Ecto neural progenitor cell (in vitro differentiated cells): Measurements from ENCODE around the gene ONECUT3.
A peak's percentile ranks its signal among the peaks of the same experiment; 100 is the strongest.
"Not testable (repeated sequence)": the region's sequence is repeated elsewhere in the genome, so short reads cannot be mapped to it uniquely, and the experiment has no call there.

Source experiments
- DNase-seq: peaks from one replicate; pipeline ENCODE4 v3.0.0-alpha.2; 2018; ENCODE audit warnings: low spot score

ONECUT3 gene

DNA sequence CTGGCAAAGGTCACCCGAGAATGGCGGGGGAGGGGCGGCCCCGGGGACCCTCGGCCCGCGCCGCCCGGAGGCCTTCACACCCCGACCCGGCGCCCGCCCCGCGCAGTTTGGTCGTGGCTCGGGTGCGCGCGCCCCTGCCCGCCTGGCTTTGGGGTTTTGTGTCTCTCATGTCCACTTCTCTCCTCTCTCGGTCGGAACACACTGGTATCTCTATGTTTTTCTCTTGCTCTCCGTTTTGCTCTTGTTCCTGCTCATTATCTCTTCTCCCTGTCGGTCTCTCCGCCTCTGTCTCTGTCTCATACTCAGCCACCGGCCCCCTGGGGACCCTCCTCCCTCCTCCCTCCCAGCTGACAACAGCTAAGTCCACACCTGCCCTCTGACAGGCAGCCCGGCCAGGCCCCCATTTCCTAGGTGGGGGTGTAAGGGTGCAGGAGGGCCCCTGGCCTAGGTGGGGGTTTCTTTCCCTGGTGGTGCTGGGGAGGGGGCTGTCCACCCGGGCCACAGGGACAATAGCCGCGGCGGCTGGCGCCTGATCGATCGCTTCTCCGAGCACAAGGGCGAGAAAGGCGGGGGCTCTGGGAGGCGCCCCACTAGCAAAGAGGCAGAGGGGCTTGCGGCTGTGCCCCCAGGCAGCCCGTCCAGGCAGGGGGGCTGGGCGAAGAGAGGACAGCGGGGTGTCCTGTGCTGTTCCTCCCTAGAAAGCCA is 2.3 kb downstream of the ONECUT3 start:
- no peak for DNase-seq

DNA sequence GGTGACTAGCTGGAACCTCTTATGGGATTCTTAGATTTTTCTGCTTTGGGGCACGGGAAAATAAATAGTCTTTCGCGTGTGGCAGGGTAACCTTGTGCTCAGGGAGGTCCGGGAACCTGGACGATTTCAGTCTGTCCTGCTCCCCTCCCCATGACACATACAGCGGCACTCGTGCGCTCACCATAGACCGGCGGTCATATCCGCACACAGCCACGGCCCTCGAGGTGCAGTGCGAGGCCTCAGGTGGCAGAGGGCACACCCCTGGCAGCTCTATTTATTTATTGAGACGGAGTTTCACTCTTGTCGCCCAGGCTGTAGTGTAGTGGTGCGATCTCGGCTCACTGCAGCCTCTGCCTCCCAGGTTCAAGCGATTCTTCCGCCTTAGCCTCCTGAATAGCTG is 3.0 kb downstream of the ONECUT3 start:
- DNase-seq = no peak

- DNase-seq = no peak
These were observed 3.6 kb downstream of the ONECUT3 start for GRCh38 chr19:1756705-1757465.

DNA sequence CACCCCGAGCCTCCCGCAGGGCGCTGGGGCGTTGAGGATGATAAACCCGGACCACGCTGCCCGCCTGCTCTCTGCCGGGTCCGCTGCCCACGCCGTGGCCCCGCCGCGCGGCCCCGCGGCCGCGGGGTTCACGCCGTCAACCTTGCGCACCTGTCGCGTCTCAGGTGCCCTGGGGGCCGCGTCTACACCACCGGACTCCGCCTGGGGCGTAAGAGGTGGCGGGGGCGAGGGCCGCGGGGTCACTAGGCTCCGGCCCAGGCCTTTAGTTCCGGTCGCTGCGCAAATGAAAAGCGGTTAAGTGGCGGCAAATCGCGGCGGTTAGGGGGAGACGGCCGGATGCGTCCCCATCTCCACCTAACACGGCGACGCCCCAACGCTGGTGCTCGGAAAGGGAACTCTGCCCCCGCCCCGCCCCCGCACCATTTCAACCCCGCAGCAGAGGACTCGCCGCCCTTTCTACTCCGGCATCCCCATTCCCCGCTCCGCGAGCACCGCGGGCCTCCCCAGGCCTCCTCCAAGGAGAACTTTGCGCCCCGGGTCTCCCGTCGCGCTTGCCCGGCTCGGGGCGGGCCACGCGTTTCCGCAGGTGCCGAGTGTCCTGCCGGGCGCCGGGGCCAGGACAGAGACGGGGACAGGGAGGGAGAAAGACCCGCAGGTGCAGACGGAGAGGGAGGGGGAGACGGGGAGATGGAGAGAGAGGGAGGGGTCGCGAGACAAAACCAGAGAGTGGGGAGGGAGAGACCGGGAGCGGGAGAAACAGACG is 4.3 kb downstream of the ONECUT3 start:
- no peak for DNase-seq

DNA sequence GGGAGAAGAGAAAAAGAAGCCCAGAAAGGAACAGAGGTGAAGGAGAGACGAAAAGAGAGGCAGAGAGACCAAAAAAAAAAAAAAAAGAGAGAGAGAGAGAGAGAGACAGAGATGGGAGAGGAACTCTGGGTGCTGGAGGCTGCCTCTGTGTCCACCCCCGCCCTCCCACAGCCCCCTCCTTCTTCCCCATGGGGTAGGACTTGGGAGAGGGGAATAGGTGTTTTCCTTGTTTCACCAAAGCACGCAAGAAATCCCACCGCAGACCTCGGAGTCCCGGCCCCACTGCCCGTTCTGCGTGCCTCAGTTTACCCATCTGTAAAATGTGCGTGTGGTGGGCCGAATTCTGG is 4.9 kb downstream of the ONECUT3 start:
- DNase-seq = no peak

GRCh38 chr19:1758959-1759903 is 5.9 kb downstream of the ONECUT3 start:
- no peak for DNase-seq

- DNase-seq = no peak
These were observed 6.7 kb downstream of the ONECUT3 start for GRCh38 chr19:1760020-1760419.

DNA sequence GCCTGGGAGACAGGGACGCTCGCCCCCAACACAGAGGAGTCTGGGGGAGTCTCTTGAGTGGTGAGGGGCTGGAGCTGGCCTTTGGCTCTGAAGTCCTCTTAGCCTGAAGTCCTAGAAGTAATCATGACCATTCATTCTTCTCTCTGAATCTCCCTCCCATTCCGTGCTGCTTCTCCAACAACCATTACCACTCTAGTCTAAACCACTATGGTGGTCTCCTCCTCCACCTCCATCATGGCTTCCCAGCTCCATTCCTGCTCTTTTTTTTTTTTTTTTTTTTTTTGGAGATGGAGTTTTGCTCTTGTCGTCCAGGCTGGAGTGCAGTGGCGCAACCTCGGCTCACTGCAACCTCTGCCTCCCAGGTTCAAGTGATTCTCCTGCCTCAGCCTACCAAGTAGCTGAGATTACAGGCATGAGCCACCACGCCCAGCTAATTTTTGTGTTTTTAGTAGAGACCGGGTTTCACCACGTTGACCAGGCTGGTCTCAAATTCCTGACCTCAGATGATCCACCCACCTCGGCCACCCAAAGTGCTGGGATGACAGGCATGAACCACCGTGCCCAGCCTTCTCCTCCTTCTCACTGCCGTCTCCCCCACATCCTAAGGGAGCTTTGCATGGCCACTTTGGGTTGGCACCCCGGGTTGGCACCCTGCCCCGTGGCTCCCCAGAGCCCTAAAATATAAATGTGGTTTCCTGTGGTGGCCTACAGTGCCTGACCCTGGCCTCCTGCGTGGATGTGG is 7.7 kb downstream of the ONECUT3 start:
- not testable (repeated sequence) for DNase-seq

DNA sequence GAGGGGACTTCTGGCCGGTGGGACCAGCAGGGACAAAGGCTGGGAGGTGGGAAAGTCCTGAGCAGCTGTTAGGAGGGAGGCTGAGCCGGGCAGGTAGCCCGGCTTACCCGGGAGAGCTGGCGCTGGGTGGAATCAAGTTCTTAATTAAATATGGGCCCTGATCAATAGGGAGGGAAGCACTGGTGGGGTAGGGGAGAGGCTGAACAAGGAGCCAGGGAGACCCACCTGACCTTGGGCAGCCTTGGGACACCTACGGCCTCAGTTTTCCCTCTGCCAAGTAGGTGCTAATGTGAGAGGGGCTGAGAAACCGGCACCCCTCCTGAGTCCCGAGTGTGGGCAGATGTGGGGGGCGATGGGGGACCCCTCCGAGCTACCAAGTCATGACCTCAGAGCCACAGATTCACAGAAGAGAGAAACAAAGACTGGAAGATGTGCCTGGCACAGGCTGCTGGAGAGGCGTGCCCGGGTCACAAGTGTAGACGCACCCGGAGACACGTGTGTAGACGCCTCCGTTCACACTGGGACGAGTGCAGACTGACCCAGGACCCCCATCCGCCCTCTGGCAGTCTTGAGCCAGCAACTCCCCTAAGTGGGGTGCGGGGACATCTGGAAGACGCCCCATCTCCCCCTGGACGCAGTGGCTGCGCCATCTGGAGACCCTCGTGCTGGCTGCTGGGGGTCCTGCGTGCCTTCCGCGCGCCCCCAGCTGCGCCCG is 8.4 kb downstream of the ONECUT3 start:
- no peak for DNase-seq

- DNase-seq = no peak
These were observed 9.2 kb downstream of the ONECUT3 start for GRCh38 chr19:1762243-1763117.

GRCh38 chr19:1763648-1764639 is 10.6 kb downstream of the ONECUT3 start:
- no peak for DNase-seq

- DNase-seq = no peak
These were observed 11.4 kb downstream of the ONECUT3 start for GRCh38 chr19:1764729-1765128.

GRCh38 chr19:1765232-1765903 is 12.1 kb downstream of the ONECUT3 start:
- no peak for DNase-seq

DNA sequence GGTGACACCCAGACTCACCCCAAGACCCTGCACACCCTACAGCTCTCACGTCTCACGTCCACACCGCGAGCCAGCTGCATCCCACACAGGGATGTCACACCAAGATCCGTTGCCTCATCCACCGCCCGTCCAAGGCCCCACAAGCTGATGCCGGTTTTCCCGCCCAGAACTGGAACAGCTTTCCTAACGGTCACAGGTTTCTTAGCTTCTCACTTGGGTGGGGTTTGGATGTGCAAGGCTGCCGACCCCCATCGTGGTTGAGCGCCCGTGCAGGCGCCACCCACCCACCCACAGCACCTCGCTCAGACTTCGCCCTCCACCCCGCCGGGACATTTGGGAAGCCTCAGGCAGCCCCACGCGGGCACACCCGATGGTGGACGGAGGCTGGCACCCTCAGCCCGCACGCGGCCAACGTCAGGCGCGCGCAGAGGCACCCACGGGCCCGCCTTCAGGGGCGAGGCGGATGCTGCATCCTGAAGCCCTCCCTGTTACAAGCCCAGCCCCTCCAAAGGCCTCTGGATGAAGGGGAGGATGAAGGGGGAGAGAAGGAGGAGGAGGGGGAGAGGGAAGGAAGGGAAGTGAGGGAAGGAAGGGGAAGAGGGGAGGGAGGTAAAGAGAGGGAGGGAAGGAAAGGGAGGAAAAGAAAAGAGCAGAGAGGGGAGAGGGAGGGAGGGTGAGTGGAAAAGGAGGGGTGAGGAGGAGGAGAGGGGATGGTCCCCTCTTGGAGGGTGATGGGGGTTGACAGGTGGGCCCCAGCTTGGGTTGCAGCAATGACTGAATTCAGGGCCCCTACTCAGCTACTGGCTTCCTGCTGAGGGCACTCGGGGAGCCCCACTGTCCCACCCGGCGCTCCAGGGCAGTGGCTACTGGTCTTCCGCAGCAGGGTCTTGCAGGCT is 12.8 kb downstream of the ONECUT3 start:
- DNase-seq = no peak

- DNase-seq = no peak
These were observed 13.6 kb downstream of the ONECUT3 start for GRCh38 chr19:1766800-1767352.

DNA sequence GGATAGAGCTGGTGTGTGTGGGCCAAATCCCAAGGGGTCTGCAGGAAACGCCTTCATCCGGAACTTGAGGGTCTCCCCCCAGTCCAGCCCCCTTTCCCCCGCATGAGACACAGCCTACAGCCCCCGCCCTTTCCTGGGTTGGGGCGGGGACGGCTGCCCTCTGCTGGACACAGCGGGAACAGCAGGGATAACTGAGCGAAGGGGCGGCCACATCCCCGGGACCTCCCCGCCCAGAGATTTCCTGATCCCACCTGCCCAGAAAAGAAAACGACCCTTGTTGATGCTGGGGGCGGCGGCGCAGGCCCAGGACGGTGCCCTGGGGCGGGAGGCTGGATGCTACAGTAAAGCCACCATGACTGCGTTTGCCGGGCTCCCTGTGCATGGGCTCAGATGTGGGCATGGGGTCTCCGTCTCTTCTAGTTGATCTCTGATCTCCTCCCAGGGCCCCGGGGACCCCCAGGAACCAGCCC is 14.2 kb downstream of the ONECUT3 start:
- DNase-seq = peak; percentile 85
